Measurements from ENCODE around the gene ITPR1. TPM values are rescaled to one million over a fixed set of nuclear protein-coding genes. Genes with fewer than 3 reads are reported as not detected.

Gene ITPR1
- total and polyA plus RNA-seq, 10 of the 15 experiments (the other 5 are each of a cell fraction or from before 2014, with no cell fraction given): 12.2 to 239 (median 28.4) TPM

GRCh38 chr3:4583416-4583815 is 90.3 kb downstream of the ITPR1 start (continued):
- TF ChIP-seq, protein P1, sequence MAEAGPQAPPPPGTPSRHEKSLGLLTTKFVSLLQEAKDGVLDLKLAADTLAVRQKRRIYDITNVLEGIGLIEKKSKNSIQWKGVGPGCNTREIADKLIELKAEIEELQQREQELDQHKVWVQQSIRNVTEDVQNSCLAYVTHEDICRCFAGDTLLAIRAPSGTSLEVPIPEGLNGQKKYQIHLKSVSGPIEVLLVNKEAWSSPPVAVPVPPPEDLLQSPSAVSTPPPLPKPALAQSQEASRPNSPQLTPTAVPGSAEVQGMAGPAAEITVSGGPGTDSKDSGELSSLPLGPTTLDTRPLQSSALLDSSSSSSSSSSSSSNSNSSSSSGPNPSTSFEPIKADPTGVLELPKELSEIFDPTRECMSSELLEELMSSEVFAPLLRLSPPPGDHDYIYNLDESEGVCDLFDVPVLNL (IDR thresholded peaks at IDR 0.05; ENCODE audit: low read depth, low read length): no peak
- TF ChIP-seq NFIC (IDR thresholded peaks at IDR 0.05; ENCODE audit: low read depth, low read length) (no peak), BCL11A (IDR thresholded peaks at IDR 0.05; ENCODE audit: low read depth, low read length) (no peak), MAX (IDR thresholded peaks at IDR 0.05; ENCODE audit: low read depth, low read length) (no peak), FOXM1 (IDR thresholded peaks at IDR 0.05; ENCODE audit: low read depth, low read length) (no peak)

DNA sequence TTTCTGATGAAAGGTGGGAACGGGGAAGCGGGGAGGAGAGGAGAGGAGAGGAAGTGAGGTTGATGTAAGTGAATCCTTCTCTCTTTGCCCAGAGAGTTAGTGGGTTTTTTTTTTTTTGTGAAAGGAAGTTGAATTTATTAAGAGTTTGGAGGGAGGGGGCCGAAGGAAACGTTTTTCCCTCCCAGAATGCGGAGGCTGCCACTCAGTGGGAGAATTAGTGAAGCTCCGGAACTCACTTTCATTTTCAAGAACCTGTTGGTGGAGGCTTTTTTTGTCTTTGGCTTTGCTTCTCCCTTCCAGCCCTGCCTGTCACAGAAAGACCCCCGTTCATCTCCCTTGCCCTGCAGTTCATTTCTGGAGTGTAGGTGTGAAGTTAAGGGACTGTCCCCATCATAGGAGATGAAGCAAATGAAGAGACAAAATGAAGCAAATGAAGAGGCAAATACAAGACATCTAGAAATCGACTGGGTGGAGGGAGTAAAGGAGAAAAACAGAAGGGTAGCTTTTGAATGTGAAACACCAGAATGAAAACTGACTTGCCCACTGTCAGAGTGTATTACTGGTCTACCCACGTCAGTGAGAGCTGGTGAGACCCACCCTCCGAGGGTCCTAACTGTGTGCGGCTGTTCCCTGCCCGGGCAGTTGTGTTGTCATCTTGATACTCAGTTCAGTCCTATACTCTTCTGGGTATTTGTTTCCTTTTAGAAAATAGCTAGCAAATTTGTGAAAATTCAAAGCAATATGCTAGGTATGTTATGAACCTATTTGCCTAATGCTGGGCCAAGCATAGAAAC is 91.5 kb downstream of the ITPR1 start:
- H3K4me1 ChIP-seq (ENCODE audit: control insufficient read depth, insufficient read depth, low read length): peaks cover 13% of the 10 kb centered on the region
- intact Hi-C loops (cut with micrococcal nuclease; ENCODE audit: unreplicated experiment): no loop called here
- H3K4me3 ChIP-seq: peak overlapping the region; percentile 82
- TF ChIP-seq, protein P2, sequence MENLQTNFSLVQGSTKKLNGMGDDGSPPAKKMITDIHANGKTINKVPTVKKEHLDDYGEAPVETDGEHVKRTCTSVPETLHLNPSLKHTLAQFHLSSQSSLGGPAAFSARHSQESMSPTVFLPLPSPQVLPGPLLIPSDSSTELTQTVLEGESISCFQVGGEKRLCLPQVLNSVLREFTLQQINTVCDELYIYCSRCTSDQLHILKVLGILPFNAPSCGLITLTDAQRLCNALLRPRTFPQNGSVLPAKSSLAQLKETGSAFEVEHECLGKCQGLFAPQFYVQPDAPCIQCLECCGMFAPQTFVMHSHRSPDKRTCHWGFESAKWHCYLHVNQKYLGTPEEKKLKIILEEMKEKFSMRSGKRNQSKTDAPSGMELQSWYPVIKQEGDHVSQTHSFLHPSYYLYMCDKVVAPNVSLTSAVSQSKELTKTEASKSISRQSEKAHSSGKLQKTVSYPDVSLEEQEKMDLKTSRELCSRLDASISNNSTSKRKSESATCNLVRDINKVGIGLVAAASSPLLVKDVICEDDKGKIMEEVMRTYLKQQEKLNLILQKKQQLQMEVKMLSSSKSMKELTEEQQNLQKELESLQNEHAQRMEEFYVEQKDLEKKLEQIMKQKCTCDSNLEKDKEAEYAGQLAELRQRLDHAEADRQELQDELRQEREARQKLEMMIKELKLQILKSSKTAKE (IDR thresholded peaks at IDR 0.05; ENCODE audit: low read depth, poor library complexity, severe bottlenecking): no peak
- TF ChIP-seq CTCF (IDR thresholded peaks at IDR 0.05 in 2 of 3, conservative IDR thresholded peaks at IDR 0.05 in 1 of 3; ENCODE audit: control insufficient read depth in 2 of 3, extremely low read depth in 1 of 3, insufficient read depth in 1 of 3, low read depth in 3 of 3, low read length in 3 of 3): peak in 1 of 3 experiments; percentile 55; a peak in 2 of 6 replicates
- TF ChIP-seq CEBPB (IDR thresholded peaks at IDR 0.05; ENCODE audit: borderline replicate concordance in 1 of 2, low read depth in 2 of 2, low read length in 2 of 2): no peak
- 0 out of 2 replicates have a peak, but pooled peaks have one; percentile 15 for TF ChIP-seq NFIC (IDR thresholded peaks at IDR 0.05; ENCODE audit: low read depth, low read length)
- TF ChIP-seq EGR1 (IDR thresholded peaks at IDR 0.05; ENCODE audit: borderline replicate concordance in 1 of 2, low read depth in 2 of 2, low read length in 2 of 2): no peak
- 0 out of 4 replicates have a peak, but pooled peaks of 1 of the 2 experiments have one; percentile 24 for TF ChIP-seq EP300 (IDR thresholded peaks at IDR 0.05; ENCODE audit: borderline replicate concordance in 1 of 2, control insufficient read depth in 1 of 2, low read depth in 2 of 2, low read length in 2 of 2)
- TF ChIP-seq IKZF1 (conservative IDR thresholded peaks at IDR 0.05): peak; percentile 18; the same call in 1 of the 2 replicates
- peak; percentile 43; the same call in 1 of the 2 replicates for TF ChIP-seq SMC3 (IDR thresholded peaks at IDR 0.05; ENCODE audit: borderline replicate concordance, low read length)
- TF ChIP-seq ZNF384 (IDR thresholded peaks at IDR 0.05; ENCODE audit: borderline replicate concordance, low read depth, low read length): peak; percentile 57; the same call in 1 of the 2 replicates

More for the DNA sequence above, 91.5 kb downstream of the ITPR1 start:
- ATAC-seq (peak; percentile 56), DNase-seq (ENCODE audit: low read depth, low spot score) (peak; percentile 13), FAIRE-seq (peak; percentile 13)
- 4% methylated on average over 12 of the region's 12 CpGs for WGBS (ENCODE audit: insufficient coverage, insufficient replicate concordance, low lambda C conversion rate, missing lambda C conversion rate)
- Histone ChIP-seq H3K27ac (ENCODE audit: control insufficient read depth, insufficient read depth) (peak overlapping the region; percentile 30), H3K36me3 (ENCODE audit: control insufficient read depth in 2 of 2, insufficient read depth in 2 of 2, low read length in 1 of 2) (peaks cover 0 to 1% of the 10 kb centered on the region in 2 experiments; a peak in 1 of 4 replicates), H3K9me3 (replicated peaks; ENCODE audit: control insufficient read depth, insufficient read depth, low read length) (no peaks in the 10 kb centered on the region), H3K4me2 (ENCODE audit: control insufficient read depth, insufficient read depth) (peak overlapping the region; percentile 73), H3K9ac (ENCODE audit: control insufficient read depth, insufficient read depth, low read length) (peak overlapping the region; percentile 21), H2AFZ (ENCODE audit: control insufficient read depth, low read depth, low read length) (peak overlapping the region; percentile 40), H3K27me3 (replicated peaks in 1 of 2; ENCODE audit: control insufficient read depth in 2 of 2, insufficient read depth in 2 of 2, low read length in 1 of 2) (no peaks in the 10 kb centered on the region), H3K79me2 (ENCODE audit: control insufficient read depth, insufficient read depth, low read length) (peaks cover 3% of the 10 kb centered on the region), H4K20me1 (ENCODE audit: control insufficient read depth, insufficient read depth) (no peaks in the 10 kb centered on the region; the same call in 1 of the 2 replicates)
- ChIA-PET RAD21 (ENCODE audit: unreplicated experiment) (interaction anchor here (0.7 to 4.6 kb wide), 14 partner anchors 41 to 251 kb away, joined by 3 to 26 read pairs (median 5); partner anchors contain the start of gene ITPR1), CTCF (interaction anchor here (0.7 to 3.6 kb wide), 20 partner anchors 10 to 440 kb away, joined by 3 to 36 read pairs (median 4); partner anchors contain the start of gene ITPR1), SMC1A (ENCODE audit: uncharacterized antibody, unreplicated experiment) (interaction anchor here (0.6 to 3.9 kb wide), 20 partner anchors 9 to 242 kb away, joined by 3 to 43 read pairs (median 4); partner anchors contain the start of gene ITPR1), POLR2A (interaction anchor here (0.7 to 2.0 kb wide), 8 partner anchors 17 to 628 kb away, joined by 3 to 9 read pairs (median 4); partner anchors contain the start of gene ITPR1)
- BruUV-seq (replicated peaks): TSS peak; percentile 26
- in situ Hi-C loops (cut with MboI): no loop called here

Data from GM12878 (cell line).